ENCODE measurements around the gene CCSER2.

Gene CCSER2

DNA sequence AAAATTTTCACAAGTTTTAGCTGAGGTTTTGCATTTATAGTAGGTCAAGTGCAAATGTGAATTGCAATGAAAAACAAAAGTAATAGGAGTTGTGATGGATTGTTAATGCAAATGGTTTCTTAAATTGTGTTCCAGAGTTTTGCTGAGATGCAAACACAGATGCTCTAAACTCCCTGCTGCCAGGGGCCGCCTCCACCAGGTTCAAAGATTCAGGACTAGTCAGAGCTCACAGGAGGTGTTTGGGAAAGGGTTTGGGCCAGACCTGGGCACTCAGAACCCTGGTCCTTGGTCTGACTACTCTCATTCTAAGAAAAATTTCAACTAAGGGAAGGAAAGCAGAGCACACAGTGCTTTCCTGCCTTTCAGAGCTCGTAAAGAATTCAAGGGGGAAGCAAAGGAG is 193.1 kb downstream of the CCSER2 start:
- ATAC-seq: no peak
- TF ChIP-seq CSDC2 (CRISPR knock-in tag; IDR thresholded peaks at IDR 0.05) (no peak), BACH2 (CRISPR knock-in tag; IDR thresholded peaks at IDR 0.05; ENCODE audit: borderline replicate concordance) (no peak), PPARA (CRISPR knock-in tag; IDR thresholded peaks at IDR 0.05; ENCODE audit: borderline replicate concordance) (no peak), TCF4 (CRISPR knock-in tag; IDR thresholded peaks at IDR 0.05; ENCODE audit: borderline replicate concordance) (no peak), TOX (CRISPR knock-in tag; IDR thresholded peaks at IDR 0.05; ENCODE audit: borderline replicate concordance) (no peak), ZNF8 (CRISPR knock-in tag; IDR thresholded peaks at IDR 0.05) (no peak), ESRRG (CRISPR knock-in tag; IDR thresholded peaks at IDR 0.05) (no peak), OSR1 (CRISPR knock-in tag; IDR thresholded peaks at IDR 0.05) (no peak), GLIS3 (CRISPR knock-in tag; IDR thresholded peaks at IDR 0.05) (no peak)
- TF ChIP-seq, protein P1, sequence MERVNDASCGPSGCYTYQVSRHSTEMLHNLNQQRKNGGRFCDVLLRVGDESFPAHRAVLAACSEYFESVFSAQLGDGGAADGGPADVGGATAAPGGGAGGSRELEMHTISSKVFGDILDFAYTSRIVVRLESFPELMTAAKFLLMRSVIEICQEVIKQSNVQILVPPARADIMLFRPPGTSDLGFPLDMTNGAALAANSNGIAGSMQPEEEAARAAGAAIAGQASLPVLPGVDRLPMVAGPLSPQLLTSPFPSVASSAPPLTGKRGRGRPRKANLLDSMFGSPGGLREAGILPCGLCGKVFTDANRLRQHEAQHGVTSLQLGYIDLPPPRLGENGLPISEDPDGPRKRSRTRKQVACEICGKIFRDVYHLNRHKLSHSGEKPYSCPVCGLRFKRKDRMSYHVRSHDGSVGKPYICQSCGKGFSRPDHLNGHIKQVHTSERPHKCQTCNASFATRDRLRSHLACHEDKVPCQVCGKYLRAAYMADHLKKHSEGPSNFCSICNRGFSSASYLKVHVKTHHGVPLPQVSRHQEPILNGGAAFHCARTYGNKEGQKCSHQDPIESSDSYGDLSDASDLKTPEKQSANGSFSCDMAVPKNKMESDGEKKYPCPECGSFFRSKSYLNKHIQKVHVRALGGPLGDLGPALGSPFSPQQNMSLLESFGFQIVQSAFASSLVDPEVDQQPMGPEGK (CRISPR knock-in tag; IDR thresholded peaks at IDR 0.05; ENCODE audit: borderline replicate concordance): no peak

DNA sequence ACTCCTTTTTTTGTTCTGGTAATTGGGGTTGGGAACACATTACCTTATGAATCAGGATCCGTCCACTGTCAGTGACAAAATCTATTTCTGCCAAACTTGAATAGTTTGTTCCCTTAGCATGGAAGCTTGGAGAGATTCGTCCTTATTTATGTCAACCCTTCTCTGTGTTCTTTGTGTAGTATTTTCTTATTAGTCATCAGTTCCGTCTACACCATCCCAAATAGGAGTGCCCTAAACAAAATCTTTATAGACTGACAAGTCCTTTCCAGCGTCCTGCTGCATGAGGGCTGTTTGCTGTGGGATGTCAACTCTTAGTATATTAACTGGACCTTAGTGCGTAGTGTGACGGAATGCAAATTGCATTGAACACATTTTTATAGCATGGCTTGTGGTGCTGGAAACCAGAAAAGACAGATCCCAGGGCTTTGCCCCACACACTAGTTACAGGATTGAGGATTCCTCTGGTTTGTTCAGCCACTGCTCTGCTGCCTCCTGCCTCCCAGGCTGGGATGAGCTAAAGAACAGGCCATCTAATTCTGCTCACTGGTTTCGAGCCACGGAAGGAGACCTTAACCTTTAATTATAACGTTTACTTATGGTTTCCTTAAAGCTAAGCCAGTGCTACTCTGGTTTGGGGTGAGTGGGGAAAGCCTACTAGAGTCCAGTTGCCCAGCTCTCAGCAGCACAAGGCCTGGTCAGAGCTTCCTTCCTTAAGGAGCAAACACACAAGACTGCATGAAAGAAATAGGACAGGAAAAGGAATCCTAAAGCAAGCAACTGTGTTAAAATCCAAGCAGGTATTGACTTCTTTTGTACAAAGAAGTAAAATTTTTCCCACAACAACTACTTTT is 194.4 kb downstream of the CCSER2 start:
- peak; percentile 54 for ATAC-seq
- TF ChIP-seq, protein P2, sequence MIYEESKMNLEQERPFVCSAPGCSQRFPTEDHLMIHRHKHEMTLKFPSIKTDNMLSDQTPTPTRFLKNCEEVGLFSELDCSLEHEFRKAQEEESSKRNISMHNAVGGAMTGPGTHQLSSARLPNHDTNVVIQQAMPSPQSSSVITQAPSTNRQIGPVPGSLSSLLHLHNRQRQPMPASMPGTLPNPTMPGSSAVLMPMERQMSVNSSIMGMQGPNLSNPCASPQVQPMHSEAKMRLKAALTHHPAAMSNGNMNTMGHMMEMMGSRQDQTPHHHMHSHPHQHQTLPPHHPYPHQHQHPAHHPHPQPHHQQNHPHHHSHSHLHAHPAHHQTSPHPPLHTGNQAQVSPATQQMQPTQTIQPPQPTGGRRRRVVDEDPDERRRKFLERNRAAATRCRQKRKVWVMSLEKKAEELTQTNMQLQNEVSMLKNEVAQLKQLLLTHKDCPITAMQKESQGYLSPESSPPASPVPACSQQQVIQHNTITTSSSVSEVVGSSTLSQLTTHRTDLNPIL (CRISPR knock-in tag; IDR thresholded peaks at IDR 0.05; ENCODE audit: low read depth): no peak
- TF ChIP-seq GLIS3 (CRISPR knock-in tag; IDR thresholded peaks at IDR 0.05) (no peak), ZC3H10 (CRISPR knock-in tag; IDR thresholded peaks at IDR 0.05) (no peak), ZFP3 (CRISPR knock-in tag; IDR thresholded peaks at IDR 0.05) (no peak), ISL1 (CRISPR knock-in tag; IDR thresholded peaks at IDR 0.05) (no peak), ZNF565 (CRISPR knock-in tag; conservative IDR thresholded peaks at IDR 0.05; ENCODE audit: low read depth) (no peak), TOX (CRISPR knock-in tag; IDR thresholded peaks at IDR 0.05; ENCODE audit: borderline replicate concordance) (no peak), ZFP30 (CRISPR knock-in tag; IDR thresholded peaks at IDR 0.05) (no peak), PPARA (CRISPR knock-in tag; IDR thresholded peaks at IDR 0.05; ENCODE audit: borderline replicate concordance) (no peak), ARNTL (CRISPR knock-in tag; IDR thresholded peaks at IDR 0.05; ENCODE audit: borderline replicate concordance, low read depth) (no peak), ZNF8 (CRISPR knock-in tag; IDR thresholded peaks at IDR 0.05) (no peak), ZNF70 (CRISPR knock-in tag; IDR thresholded peaks at IDR 0.05) (no peak), CSDC2 (CRISPR knock-in tag; IDR thresholded peaks at IDR 0.05) (no peak), TCF4 (CRISPR knock-in tag; IDR thresholded peaks at IDR 0.05; ENCODE audit: borderline replicate concordance) (no peak)
- TF ChIP-seq, protein P3, sequence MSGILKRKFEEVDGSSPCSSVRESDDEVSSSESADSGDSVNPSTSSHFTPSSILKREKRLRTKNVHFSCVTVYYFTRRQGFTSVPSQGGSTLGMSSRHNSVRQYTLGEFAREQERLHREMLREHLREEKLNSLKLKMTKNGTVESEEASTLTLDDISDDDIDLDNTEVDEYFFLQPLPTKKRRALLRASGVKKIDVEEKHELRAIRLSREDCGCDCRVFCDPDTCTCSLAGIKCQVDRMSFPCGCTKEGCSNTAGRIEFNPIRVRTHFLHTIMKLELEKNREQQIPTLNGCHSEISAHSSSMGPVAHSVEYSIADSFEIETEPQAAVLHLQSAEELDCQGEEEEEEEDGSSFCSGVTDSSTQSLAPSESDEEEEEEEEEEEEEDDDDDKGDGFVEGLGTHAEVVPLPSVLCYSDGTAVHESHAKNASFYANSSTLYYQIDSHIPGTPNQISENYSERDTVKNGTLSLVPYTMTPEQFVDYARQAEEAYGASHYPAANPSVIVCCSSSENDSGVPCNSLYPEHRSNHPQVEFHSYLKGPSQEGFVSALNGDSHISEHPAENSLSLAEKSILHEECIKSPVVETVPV (CRISPR knock-in tag; IDR thresholded peaks at IDR 0.05): no peak
- TF ChIP-seq, protein P4, sequence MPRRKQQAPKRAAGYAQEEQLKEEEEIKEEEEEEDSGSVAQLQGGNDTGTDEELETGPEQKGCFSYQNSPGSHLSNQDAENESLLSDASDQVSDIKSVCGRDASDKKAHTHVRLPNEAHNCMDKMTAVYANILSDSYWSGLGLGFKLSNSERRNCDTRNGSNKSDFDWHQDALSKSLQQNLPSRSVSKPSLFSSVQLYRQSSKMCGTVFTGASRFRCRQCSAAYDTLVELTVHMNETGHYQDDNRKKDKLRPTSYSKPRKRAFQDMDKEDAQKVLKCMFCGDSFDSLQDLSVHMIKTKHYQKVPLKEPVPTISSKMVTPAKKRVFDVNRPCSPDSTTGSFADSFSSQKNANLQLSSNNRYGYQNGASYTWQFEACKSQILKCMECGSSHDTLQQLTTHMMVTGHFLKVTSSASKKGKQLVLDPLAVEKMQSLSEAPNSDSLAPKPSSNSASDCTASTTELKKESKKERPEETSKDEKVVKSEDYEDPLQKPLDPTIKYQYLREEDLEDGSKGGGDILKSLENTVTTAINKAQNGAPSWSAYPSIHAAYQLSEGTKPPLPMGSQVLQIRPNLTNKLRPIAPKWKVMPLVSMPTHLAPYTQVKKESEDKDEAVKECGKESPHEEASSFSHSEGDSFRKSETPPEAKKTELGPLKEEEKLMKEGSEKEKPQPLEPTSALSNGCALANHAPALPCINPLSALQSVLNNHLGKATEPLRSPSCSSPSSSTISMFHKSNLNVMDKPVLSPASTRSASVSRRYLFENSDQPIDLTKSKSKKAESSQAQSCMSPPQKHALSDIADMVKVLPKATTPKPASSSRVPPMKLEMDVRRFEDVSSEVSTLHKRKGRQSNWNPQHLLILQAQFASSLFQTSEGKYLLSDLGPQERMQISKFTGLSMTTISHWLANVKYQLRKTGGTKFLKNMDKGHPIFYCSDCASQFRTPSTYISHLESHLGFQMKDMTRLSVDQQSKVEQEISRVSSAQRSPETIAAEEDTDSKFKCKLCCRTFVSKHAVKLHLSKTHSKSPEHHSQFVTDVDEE (CRISPR knock-in tag; IDR thresholded peaks at IDR 0.05): no peak
- TF ChIP-seq, protein P5, sequence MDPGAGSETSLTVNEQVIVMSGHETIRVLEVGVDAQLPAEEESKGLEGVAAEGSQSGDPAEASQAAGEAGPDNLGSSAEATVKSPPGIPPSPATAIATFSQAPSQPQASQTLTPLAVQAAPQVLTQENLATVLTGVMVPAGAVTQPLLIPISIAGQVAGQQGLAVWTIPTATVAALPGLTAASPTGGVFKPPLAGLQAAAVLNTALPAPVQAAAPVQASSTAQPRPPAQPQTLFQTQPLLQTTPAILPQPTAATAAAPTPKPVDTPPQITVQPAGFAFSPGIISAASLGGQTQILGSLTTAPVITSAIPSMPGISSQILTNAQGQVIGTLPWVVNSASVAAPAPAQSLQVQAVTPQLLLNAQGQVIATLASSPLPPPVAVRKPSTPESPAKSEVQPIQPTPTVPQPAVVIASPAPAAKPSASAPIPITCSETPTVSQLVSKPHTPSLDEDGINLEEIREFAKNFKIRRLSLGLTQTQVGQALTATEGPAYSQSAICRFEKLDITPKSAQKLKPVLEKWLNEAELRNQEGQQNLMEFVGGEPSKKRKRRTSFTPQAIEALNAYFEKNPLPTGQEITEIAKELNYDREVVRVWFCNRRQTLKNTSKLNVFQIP (CRISPR knock-in tag; IDR thresholded peaks at IDR 0.05; ENCODE audit: borderline replicate concordance, low read depth): no peak

All from SK-N-SH treated with all-trans-retinoic acid at 6 μM for 48 hours (cell line).